NT2/D1 (cell line): Measurements from ENCODE around the gene WDFY4.

Source experiments
- DNase-seq: peaks from one replicate; pipeline ENCODE4 v3.0.0-alpha.2; 2011; ENCODE audit warnings: low read depth, low spot score
- H3K27me3 ChIP-seq: 2 replicates; pipeline ENCODE4 v1.6.0; 2011; ENCODE audit warnings: mild to moderate bottlenecking; ENCODE audit not compliant: insufficient read length, insufficient read depth
- H3K36me3 ChIP-seq: 2 replicates; pipeline ENCODE4 v1.6.1; 2011; ENCODE audit warnings: mild to moderate bottlenecking, low read length, mixed read lengths; ENCODE audit not compliant: insufficient read depth, insufficient read length
- H3K4me1 ChIP-seq: 2 replicates; pipeline ENCODE4 v1.5.1; 2011; ENCODE audit not compliant: insufficient read depth, insufficient read length
- H3K4me3 ChIP-seq: 2 replicates; pipeline ENCODE4 v1.5.1; 2011; ENCODE audit warnings: low read depth; ENCODE audit not compliant: insufficient read length
- H3K9ac ChIP-seq: 2 replicates; pipeline ENCODE4 v1.6.0; 2011; ENCODE audit warnings: low read depth; ENCODE audit not compliant: insufficient read length
- H3K9me3 ChIP-seq: 2 replicates; pipeline ENCODE4 v1.5.1; 2011; ENCODE audit warnings: mild to moderate bottlenecking, low read length; ENCODE audit not compliant: insufficient read depth
- SUZ12 ChIP-seq: IDR thresholded peaks from 2 replicates; pipeline ENCODE4 v1.6.1; 2011; ENCODE audit not compliant: insufficient read length, insufficient read depth; ENCODE audit errors: extremely low read depth
- YY1 ChIP-seq: IDR thresholded peaks from 2 replicates; pipeline ENCODE4 v1.6.1; 2011; ENCODE audit not compliant: insufficient read length, insufficient read depth
- ZNF274 ChIP-seq: IDR thresholded peaks from 2 replicates; pipeline ENCODE4 v1.6.1; 2011; ENCODE audit warnings: mild to moderate bottlenecking, low read depth, low read length

WDFY4 gene

DNA sequence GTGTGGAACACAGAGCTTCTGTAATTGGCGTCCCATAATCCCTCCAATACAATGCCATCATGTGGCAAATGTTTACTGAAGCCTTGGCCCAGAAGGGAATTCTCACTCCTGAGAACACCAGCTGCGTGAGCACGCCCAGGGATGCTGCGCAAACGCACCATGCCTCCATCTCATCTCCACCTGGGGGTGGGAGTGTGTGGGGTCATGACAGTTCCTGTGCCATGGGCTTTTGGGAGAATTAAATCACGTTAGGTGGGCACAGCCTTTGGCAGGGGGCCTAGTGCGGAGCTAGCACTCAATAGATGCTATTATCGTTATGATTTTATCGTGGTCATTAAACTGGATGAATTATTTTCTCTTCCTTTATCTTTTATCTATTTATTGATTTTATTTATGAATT lies 15.8 kb downstream of the WDFY4 start:
- Histone ChIP-seq H3K4me3 (no peak overlapping the region), H3K9me3 (no peaks in the 10 kb centered on the region), H3K9ac (no peak overlapping the region), H3K4me1 (no peaks in the 10 kb centered on the region), H3K27me3 (no peaks in the 10 kb centered on the region), H3K36me3 (no peaks in the 10 kb centered on the region)
- TF ChIP-seq YY1 = no peak
- no peak for DNase-seq

DNA sequence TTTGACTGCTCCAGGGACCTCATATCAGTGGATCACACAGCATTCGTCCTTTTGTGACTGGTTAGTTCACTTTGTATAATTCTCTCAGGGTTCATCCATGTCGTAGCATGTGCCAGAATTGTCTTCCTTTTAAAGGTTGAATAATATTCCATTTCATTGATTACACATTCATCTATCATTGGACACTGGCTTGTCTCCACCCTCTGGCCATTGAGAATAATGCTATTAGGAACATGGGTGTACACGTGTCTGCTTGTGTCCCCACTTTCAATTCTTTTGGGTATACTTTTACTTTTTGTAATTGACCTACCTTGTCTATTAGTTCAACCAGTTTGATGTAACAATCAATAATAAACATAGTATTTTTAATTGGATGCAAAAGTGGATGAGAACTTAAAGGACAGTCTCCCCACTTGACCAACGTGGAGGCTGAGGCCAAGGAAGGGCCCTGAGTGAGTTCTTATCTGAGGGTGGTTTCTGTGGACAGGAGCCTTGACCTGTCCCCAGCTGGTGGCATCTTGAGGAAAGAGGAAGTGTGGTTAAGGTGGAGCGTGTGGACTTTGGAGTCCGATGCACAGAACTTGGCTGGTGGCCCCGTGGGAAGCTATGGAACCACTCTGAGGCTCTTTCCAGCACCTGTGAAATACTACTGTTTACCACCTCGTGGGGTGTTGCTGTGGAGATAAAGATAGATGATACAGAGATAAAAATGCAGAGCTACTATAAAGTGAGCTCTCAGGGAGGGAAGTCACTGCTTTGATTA lies 16.6 kb downstream of the WDFY4 start:
- TF ChIP-seq SUZ12 = no peak
- TF ChIP-seq YY1 = no peak
- TF ChIP-seq ZNF274 = no peak

DNA sequence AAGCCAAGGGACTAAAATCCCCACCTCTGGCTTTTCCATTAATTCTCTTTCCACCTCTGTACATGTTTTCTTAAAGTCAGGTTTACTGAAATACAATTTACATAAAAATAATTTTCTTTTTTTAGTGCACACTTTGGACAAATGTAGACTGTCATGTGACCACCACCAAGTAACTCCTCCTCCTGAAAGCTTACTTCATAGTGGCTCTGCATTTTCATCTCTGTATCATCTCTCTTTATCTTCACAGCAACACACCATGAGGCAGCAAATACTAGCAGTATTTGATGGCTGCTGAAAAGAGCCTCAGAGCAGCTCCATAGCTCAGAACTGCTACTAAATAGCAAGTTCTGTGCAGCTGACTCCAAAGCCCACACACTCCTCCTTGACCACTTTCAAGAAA lies 17.3 kb downstream of the WDFY4 start:
- no peak overlapping the region for H3K4me3 ChIP-seq
- no peak for TF ChIP-seq SUZ12
- TF ChIP-seq ZNF274 = no peak
- TF ChIP-seq YY1 = no peak
- no peaks in the 10 kb centered on the region for H3K9me3 ChIP-seq
- no peaks in the 10 kb centered on the region for H3K27me3 ChIP-seq
- no peak overlapping the region for H3K9ac ChIP-seq
- no peak for DNase-seq
- no peaks in the 10 kb centered on the region for H3K36me3 ChIP-seq
- no peaks in the 10 kb centered on the region for H3K4me1 ChIP-seq

More for the DNA sequence above, 16.6 kb downstream of the WDFY4 start:
- H3K27me3 ChIP-seq = no peaks in the 10 kb centered on the region
- H3K36me3 ChIP-seq = no peaks in the 10 kb centered on the region
- H3K4me3 ChIP-seq = no peak overlapping the region
- H3K9ac ChIP-seq = no peak overlapping the region
- no peaks in the 10 kb centered on the region for H3K9me3 ChIP-seq
- no peak for DNase-seq
- no peaks in the 10 kb centered on the region for H3K4me1 ChIP-seq

DNA sequence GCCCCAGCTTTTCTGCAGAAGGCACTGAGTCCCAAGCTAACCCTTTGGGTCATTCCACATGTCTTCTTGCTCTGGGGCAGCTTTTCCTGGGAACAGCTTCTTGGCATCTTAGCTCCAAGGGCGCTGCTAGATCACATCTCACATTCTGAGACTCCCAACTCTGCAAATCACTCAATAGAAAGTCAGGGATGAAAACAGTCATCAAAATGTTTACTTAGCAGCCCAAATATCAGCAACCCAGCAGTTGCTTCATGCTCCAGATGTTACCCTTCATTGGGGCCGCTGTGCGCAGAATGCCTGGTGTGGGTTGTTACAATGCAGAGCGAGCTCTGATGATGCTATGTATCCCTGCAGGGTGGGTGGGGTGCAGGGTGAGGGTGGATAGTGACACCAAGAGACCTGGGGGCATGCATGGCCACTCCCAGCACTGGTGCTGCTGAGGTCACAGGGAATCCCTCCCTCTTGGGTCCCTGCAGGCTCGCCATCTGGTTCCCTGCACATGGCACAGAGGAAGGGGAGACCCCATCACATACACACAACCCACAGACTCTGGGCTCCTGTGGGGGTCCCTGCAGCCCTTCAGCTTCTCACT lies 19.0 kb downstream of the WDFY4 start:
- no peak overlapping the region for H3K9ac ChIP-seq
- DNase-seq = no peak
- TF ChIP-seq YY1 = no peak
- H3K4me3 ChIP-seq = no peak overlapping the region
- no peaks in the 10 kb centered on the region for H3K36me3 ChIP-seq
- no peaks in the 10 kb centered on the region for H3K4me1 ChIP-seq
- no peaks in the 10 kb centered on the region for H3K27me3 ChIP-seq
- no peaks in the 10 kb centered on the region for H3K9me3 ChIP-seq

DNA sequence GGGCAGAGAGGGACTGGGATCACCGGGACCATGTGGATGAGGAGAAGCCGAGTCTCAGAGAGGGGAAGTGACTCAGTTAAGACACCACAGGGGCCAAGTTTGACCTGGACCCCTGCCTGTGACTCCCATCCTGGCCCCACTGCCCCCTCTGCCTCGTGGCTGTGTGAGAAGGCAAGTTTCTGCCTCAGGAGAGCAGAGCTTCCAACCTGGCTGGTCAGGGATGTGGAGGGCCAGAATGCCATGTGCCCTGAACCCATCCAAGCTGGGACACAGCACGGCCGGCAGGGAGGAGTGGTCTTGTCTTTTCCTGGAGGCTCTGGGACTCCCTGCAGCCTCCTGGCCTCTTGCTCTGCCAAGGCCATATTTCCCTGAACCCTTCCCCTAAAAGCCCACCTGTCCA lies 19.5 kb downstream of the WDFY4 start:
- Histone ChIP-seq H3K4me3 (no peak overlapping the region), H3K36me3 (no peaks in the 10 kb centered on the region), H3K4me1 (no peaks in the 10 kb centered on the region), H3K9ac (peak overlapping the region; percentile 18), H3K9me3 (no peaks in the 10 kb centered on the region), H3K27me3 (no peaks in the 10 kb centered on the region)
- TF ChIP-seq ZNF274 (no peak), YY1 (no peak), SUZ12 (no peak)
- DNase-seq = no peak

DNA sequence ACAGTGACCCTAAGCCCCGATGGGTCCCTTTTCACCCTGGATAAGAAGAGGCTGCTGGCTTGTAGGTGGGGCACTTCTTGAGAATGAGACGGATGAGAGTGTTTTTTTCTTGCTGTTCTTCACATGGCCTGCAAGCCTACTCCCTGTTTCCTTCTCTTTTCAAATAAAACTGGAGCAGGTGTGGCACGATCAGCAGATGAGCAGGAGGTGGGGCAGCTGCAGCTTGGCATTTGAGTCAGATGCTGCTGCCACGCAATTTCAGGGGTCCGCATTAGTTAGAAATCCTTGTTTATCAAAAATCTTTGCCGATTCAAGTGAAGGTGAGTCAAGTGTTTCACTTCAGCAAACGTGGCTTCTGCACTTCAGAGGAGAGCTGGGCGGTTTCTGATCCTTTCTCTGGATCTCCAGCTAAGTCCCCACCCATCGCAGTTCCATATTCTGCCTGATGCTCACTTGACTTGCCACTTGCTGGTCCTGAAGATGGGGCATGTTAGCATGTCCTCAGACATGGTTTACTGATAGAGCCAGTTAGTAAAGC lies 20.8 kb downstream of the WDFY4 start:
- Histone ChIP-seq H3K36me3 (no peaks in the 10 kb centered on the region), H3K4me1 (no peaks in the 10 kb centered on the region), H3K9me3 (no peaks in the 10 kb centered on the region), H3K27me3 (no peaks in the 10 kb centered on the region), H3K9ac (no peak overlapping the region), H3K4me3 (no peak overlapping the region)
- TF ChIP-seq YY1 (no peak), ZNF274 (no peak), SUZ12 (no peak)
- DNase-seq = no peak

DNA sequence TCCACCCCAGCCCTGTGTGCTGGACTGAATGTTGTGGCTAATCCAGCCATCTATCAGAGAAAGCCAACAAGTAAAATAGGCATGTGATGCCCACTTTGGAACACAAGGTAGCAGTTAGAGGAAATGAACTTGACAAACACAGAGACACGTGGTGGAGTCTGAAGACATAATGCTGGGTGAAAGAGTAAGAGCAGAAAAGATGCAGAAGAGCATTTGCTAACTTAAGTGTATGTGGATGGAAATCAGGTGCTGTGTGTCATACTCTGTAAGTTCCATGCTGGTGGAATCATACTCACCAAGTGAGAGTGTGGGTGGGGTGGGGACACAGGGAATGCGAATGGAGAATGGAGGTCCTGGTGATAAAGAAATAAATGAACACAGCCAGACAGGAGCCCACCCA lies 22.8 kb downstream of the WDFY4 start:
- Histone ChIP-seq H3K4me3 (no peak overlapping the region), H3K4me1 (no peaks in the 10 kb centered on the region), H3K36me3 (no peaks in the 10 kb centered on the region), H3K27me3 (no peaks in the 10 kb centered on the region), H3K9me3 (no peaks in the 10 kb centered on the region), H3K9ac (no peak overlapping the region)
- TF ChIP-seq SUZ12 = no peak
- no peak for TF ChIP-seq ZNF274
- DNase-seq = no peak

DNA sequence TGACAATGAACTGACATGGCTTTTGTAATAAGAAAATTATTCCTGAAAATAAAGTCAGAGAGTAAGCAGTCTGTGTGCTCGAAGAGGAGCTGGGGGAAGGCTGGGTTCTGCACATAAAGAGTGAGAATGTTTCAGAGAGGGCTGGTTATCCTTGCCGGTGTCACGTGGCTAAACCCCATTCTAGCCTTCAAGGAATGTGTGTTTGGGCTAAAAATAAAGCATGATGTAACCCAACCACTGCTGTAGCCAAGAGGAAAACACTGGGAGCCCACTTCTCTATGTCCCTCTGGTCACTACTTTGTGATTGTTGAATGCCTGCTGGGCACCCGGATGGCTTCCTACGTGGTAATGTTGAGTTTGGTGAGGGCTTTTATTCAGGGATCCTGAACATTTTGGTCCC lies 23.5 kb downstream of the WDFY4 start:
- Histone ChIP-seq H3K9me3 (no peaks in the 10 kb centered on the region), H3K36me3 (no peaks in the 10 kb centered on the region), H3K9ac (no peak overlapping the region), H3K4me1 (no peaks in the 10 kb centered on the region), H3K4me3 (no peak overlapping the region), H3K27me3 (no peaks in the 10 kb centered on the region)
- no peak for DNase-seq
- TF ChIP-seq YY1 (no peak), ZNF274 (no peak), SUZ12 (no peak)
